Fibroblast of villous mesenchyme (primary cell): ENCODE measurements around the gene USP37. TPM values are rescaled to one million over a fixed set of nuclear protein-coding genes. Genes with fewer than 3 reads are reported as not detected.

ENCODE experiments used
- DNase-seq: peaks from one replicate; pipeline ENCODE4 v3.0.0-alpha.2; 2010; ENCODE audit warnings: low read depth
- H3K4me3 ChIP-seq: 2 replicates; pipeline ENCODE4 v1.5.1; 2011; ENCODE audit warnings: low read depth, mild to moderate bottlenecking, low read length
- CTCF ChIP-seq: IDR thresholded peaks from 2 replicates; pipeline ENCODE4 v1.5.1; 2012; ENCODE audit warnings: low read depth, mild to moderate bottlenecking, low read length; ENCODE audit not compliant: insufficient read depth
- small RNA-seq: library from RNA; depleted of rRNA; stranded (forward); fragments of <200 nt; gene quantifications from one replicate; pipeline ENCODE3, GENCODE V24; 2012
- total RNA-seq: library from RNA; depleted of rRNA; stranded (reverse); fragments of >200 nt; gene quantifications from 2 replicates; pipeline ENCODE4 v1.2.3, GENCODE V29; 2012

Gene USP37
- total RNA-seq, 1 donor = 21.2 TPM

GRCh38 chr2:218401890-218402289 lies 166.3 kb downstream of the USP37 start:
- peak overlapping the region; percentile 75 for H3K4me3 ChIP-seq
- no peak for DNase-seq
- no peak for TF ChIP-seq CTCF

- peak overlapping the region; percentile 75 for H3K4me3 ChIP-seq
- no peak for DNase-seq
- no peak for TF ChIP-seq CTCF
These were observed 166.9 kb downstream of the USP37 start for GRCh38 chr2:218400930-218401881.

Small RNA genes lying within 50 kb of the gene (small RNA-seq; reads per million reads assigned to genes)
- 1,894 reads per million, percentile 99 among the genes with 10 or more reads in this experiment for gene MIR26B
- not detected for gene RNU6-136P

Other genes starting within 250 kb of the USP37 start
- gene CATIP, start 211.5 kb downstream of the USP37 start, total RNA-seq = 0.43 TPM in 1 of 2 replicates, not detected in the other
- under 0.01 and 0.43 TPM in 2 replicates for gene SLC11A1, start 186.1 kb downstream of the USP37 start, total RNA-seq
- 63.5 and 66.9 TPM in 2 replicates for gene CTDSP1, start 168.5 kb downstream of the USP37 start, total RNA-seq
- under 0.01 TPM in 1 of 2 replicates, not detected in the other for gene VIL1, start 149.2 kb downstream of the USP37 start, total RNA-seq
- 69.6 and 86.8 TPM in 2 replicates for gene CNOT9, start 488 bp upstream of the USP37 start, total RNA-seq
- gene PLCD4, start 39.5 kb upstream of the USP37 start, total RNA-seq = 0.97 and 2.2 TPM in 2 replicates
- 14.7 and 14.8 TPM in 2 replicates for gene ZNF142, start 91.3 kb upstream of the USP37 start, total RNA-seq
- 28.9 and 29.3 TPM in 2 replicates for gene BCS1L, start 91.3 kb upstream of the USP37 start, total RNA-seq
- 37.4 and 38.4 TPM in 2 replicates for gene RNF25, start 103.7 kb upstream of the USP37 start, total RNA-seq
- gene STK36, start 103.7 kb upstream of the USP37 start, total RNA-seq = 23.7 and 23.8 TPM in 2 replicates
- 12.6 and 19.9 TPM in 2 replicates for gene TTLL4, start 142.5 kb upstream of the USP37 start, total RNA-seq
- gene CYP27A1, start 213.8 kb upstream of the USP37 start, total RNA-seq = 4.7 and 16.1 TPM in 2 replicates